ENCODE measurements around the gene SYS1. TPM values are rescaled to one million over a fixed set of nuclear protein-coding genes. Genes with fewer than 3 reads are reported as not detected.

SYS1 gene
- 18.2 and 19.6 TPM in 2 replicates for total RNA-seq (2021; fragmentation: NEBNext Ultra II Directional; extraction: Animal tissue kit (Norgen Biotek cat#: 25700))
- 50.8 and 57.4 TPM in 2 replicates for polyA plus RNA-seq (2011; rRNA removed)
- 29.3 TPM for polyA plus RNA-seq (2011; cell fraction: cytosol; rRNA removed)
- polyA plus RNA-seq (2011; cell fraction: nucleus; rRNA removed), result 32.0 TPM
- polyA plus RNA-seq (2012, experiment 1 of 2), result 15.1 to 17.8 TPM (median 16.5 TPM) in 4 replicates
- 23.0 TPM for polyA plus RNA-seq (2012, experiment 2 of 2)
- 15.6 TPM for polyA plus RNA-seq (2013, experiment 1 of 2)
- 18.9 TPM for polyA plus RNA-seq (2013, experiment 2 of 2)
- 44.9 and 51.1 TPM in 2 replicates for polyA minus RNA-seq (2011; rRNA and poly(A)+ RNA removed)
- 15.0 TPM for polyA minus RNA-seq (2011; cell fraction: cytosol; rRNA and poly(A)+ RNA removed)
- polyA minus RNA-seq (2011; cell fraction: nucleus; rRNA and poly(A)+ RNA removed), result 21.8 TPM
- long read RNA-seq, experiment 1, transcript SYS1-201 (4 exons, 2,862 nt), result major isoform, 9 of 14 reads
- long read RNA-seq, experiment 1, transcript SYS1-205 (3 exons, 433 nt), result minor isoform, 5 of 14 reads
- long read RNA-seq, experiment 1, partial matches to known transcripts, result 0 of 14 reads
- long read RNA-seq, experiment 1, other reads (novel, unspliced or antisense), result 0 of 14 reads
- long read RNA-seq, experiment 2, transcript SYS1-201 (4 exons, 2,862 nt), result major isoform, 18 of 24 reads
- long read RNA-seq, experiment 2, transcript SYS1-205 (3 exons, 433 nt), result minor isoform, 5 of 24 reads
- long read RNA-seq, experiment 2, partial matches to known transcripts, result 0 of 24 reads
- long read RNA-seq, experiment 2, other reads (novel, unspliced or antisense), result 0 of 24 reads

GRCh38 chr20:45362804-45363610, at the start of gene SYS1:
SYS1 (plus strand) TSS chr20:45363156; CDS start chr20:45363532, 376 bp downstream.
- Histone ChIP-seq H3K4ac (replicated peaks; ENCODE audit: insufficient read length, low read depth, low read length) (peak within 1 kb of the TSS; percentile 65), H3K27ac (ENCODE audit: low read depth, low read length) (peak within 1 kb of the TSS; percentile 72), H2AK5ac (ENCODE audit: low read depth, low read length) (no peak within 1 kb of the TSS), H3K4me1 (replicated peaks in 1 of 4; ENCODE audit: control insufficient read depth in 3 of 4, insufficient read depth in 4 of 4, low read length in 3 of 4) (peaks cover 3 to 12% (median 6%) of the 10 kb centered on the region in 4 experiments; a peak in 6 of 7 replicates), H3K18ac (ENCODE audit: extremely low read depth, low read length) (peak within 1 kb of the TSS; percentile 80), H4K91ac (replicated peaks; ENCODE audit: insufficient read length, low read length) (peak within 1 kb of the TSS; percentile 92), H2BK15ac (ENCODE audit: low read length) (no peak within 1 kb of the TSS), H3K23ac (ENCODE audit: insufficient read length) (no peak within 1 kb of the TSS), H2AFZ (ENCODE audit: low read length) (peak within 1 kb of the TSS; percentile 98), H2BK120ac (replicated peaks; ENCODE audit: low read depth, low read length) (no peak within 1 kb of the TSS), H3K14ac (ENCODE audit: insufficient read length) (no peak within 1 kb of the TSS), H4K20me1 (replicated peaks in 1 of 2; ENCODE audit: control insufficient read depth in 1 of 2, insufficient read depth in 2 of 2, low read length in 2 of 2) (peaks cover 0 to 8% of the 10 kb centered on the region in 2 experiments), H3K27me3 (replicated peaks in 1 of 4; ENCODE audit: control insufficient read depth in 3 of 4, extremely low read depth in 1 of 4, insufficient read depth in 3 of 4, low read length in 3 of 4) (no peaks in the 10 kb centered on the region), H4K8ac (ENCODE audit: extremely low read depth, insufficient read depth, low read length) (peak within 1 kb of the TSS; percentile 94), H3K79me1 (ENCODE audit: low read depth, low read length) (peaks cover 6% of the 10 kb centered on the region; the same call in 1 of the 2 replicates), H3K23me2 (ENCODE audit: low read depth, low read length) (peaks cover 7% of the 10 kb centered on the region), H3K4me2 (ENCODE audit: insufficient read depth in 1 of 2, low read depth in 2 of 2, low read length in 2 of 2) (peak within 1 kb of the TSS; percentile 63 to 78), H3K9me3 (ENCODE audit: insufficient read depth in 2 of 2, low read depth in 1 of 2, low read length in 1 of 2) (no peaks in the 10 kb centered on the region), H2BK5ac (ENCODE audit: low read depth, low read length) (peak within 1 kb of the TSS; percentile 89), H3K36me3 (ENCODE audit: control insufficient read depth in 2 of 4, insufficient read depth in 4 of 4, low read length in 3 of 4) (peaks cover 3 to 9% (median 6%) of the 10 kb centered on the region in 4 experiments; a peak in 6 of 8 replicates), H3K79me2 (ENCODE audit: control insufficient read depth in 1 of 2, insufficient read depth in 2 of 2, low read length in 2 of 2) (peaks cover 0 to 13% of the 10 kb centered on the region in 2 experiments; a peak in 2 of 4 replicates), H3K4me3 (ENCODE audit: extremely low read depth in 1 of 4, insufficient read depth in 2 of 4, low read depth in 3 of 4, low read length in 4 of 4) (peak within 1 kb of the TSS; percentile 54 to 98 (median 80)), H4K5ac (ENCODE audit: insufficient read length, low read depth, low read length) (peak within 1 kb of the TSS; percentile 90), H3K56ac (replicated peaks; ENCODE audit: insufficient read length, low read depth, low read length) (peak within 1 kb of the TSS; percentile 66), H3K9ac (replicated peaks in 1 of 4; ENCODE audit: extremely low read depth in 1 of 4, low read depth in 3 of 4, low read length in 3 of 4) (peak within 1 kb of the TSS in 3 of 4 experiments; percentile 51 to 87 (median 77); a peak in 5 of 7 replicates), H2BK12ac (ENCODE audit: low read depth, low read length) (no peak within 1 kb of the TSS; the same call in 1 of the 2 replicates), H2BK20ac (ENCODE audit: low read length) (no peak within 1 kb of the TSS)
- ChIA-PET CTCF (ENCODE audit: partially characterized antibody) (interaction anchor here (0.6 to 6.8 kb wide), 34 partner anchors 12 to 424 kb away, joined by 3 to 85 read pairs (median 4); partner anchors contain the start of genes DBNDD2, PIGT, SDC4 and TP53TG5), POLR2A (ENCODE audit: partially characterized antibody) (interaction anchor here (0.6 to 13.2 kb wide), 15 partner anchors 10 to 114 kb away, joined by 3 to 113 read pairs (median 3); partner anchors contain the start of gene SDC4)
- FAIRE-seq (peak; percentile 32), DNase-seq (ENCODE audit: low read depth in 1 of 2, low spot score in 2 of 2) (peak; percentile 97 to 99)
- 3% methylated on average over 55 of the region's 55 CpGs; no CpG with 5 or more reads in 1 of the 2 experiments for WGBS, 2 experiments (ENCODE audit: extremely low coverage in 1 of 2, insufficient coverage in 1 of 2, insufficient read length in 1 of 2, insufficient replicate concordance in 2 of 2, low coverage in 1 of 2, low lambda C conversion rate in 2 of 2, missing lambda C conversion rate in 1 of 2)
- TF ChIP-seq TCF12 (IDR thresholded peaks at IDR 0.05; ENCODE audit: low read depth, low read length) (no peak), PHF8 (conservative IDR thresholded peaks at IDR 0.05; ENCODE audit: low read depth, low read length) (peak; percentile 79), FOSL1 (IDR thresholded peaks at IDR 0.05; ENCODE audit: insufficient read depth, low read depth, low read length) (no peak), POLR2A (IDR thresholded peaks at IDR 0.05; ENCODE audit: control extremely low read depth in 1 of 2, low read depth in 2 of 2, low read length in 2 of 2) (peak in 1 of 2 experiments; percentile 81; a peak in 2 of 3 replicates), KDM4A (IDR thresholded peaks at IDR 0.05; ENCODE audit: low read depth, low read length, severe bottlenecking) (peak; percentile 85), KDM5A (IDR thresholded peaks at IDR 0.05; ENCODE audit: low read length) (no peak), CREB1 (IDR thresholded peaks at IDR 0.05) (peak; percentile 45), SP2 (IDR thresholded peaks at IDR 0.05; ENCODE audit: low read length) (peak; percentile 82)

Data from H1 (cell line).